Cardiac muscle cell (in vitro differentiated cells and primary cell): ENCODE measurements around the gene CRYGS. TPM values are rescaled to one million over a fixed set of nuclear protein-coding genes. Genes with fewer than 3 reads are reported as not detected.

Experiments
- DNase-seq, 2 donors: peaks; one replicate each; pipeline versions ENCODE4 v3.0.0 to v3.0.0-alpha.2; 2010 to 2017; ENCODE audit warnings: low read depth in 1 of 2, low spot score in 1 of 2
- H3K27ac ChIP-seq: fragments of 200-600 bp; sonication (generic); 2 replicates; pipeline ENCODE4 v1.5.1; 2016
- H3K27me3 ChIP-seq: fragments of 200-600 bp; sonication (generic); 2 replicates; pipeline ENCODE4 v1.6.0; 2016; ENCODE audit warnings: control low read depth
- H3K36me3 ChIP-seq: fragments of 200-600 bp; sonication (generic); 2 replicates; pipeline ENCODE4 v1.5.1; 2016; ENCODE audit warnings: control low read depth
- H3K4me1 ChIP-seq: fragments of 200-600 bp; sonication (generic); 2 replicates; pipeline ENCODE4 v1.8.1; 2017; ENCODE audit warnings: low read depth, mild to moderate bottlenecking, mixed run types
- H3K4me3 ChIP-seq: fragments of 200-600 bp; sonication (generic); 2 replicates; pipeline ENCODE4 v1.5.1; 2016; ENCODE audit warnings: mild to moderate bottlenecking
- H3K9me3 ChIP-seq: fragments of 200-600 bp; sonication (generic); 2 replicates; pipeline ENCODE4 v1.5.1; 2017; ENCODE audit warnings: low read depth, mild to moderate bottlenecking, control low read depth
- CTCF ChIP-seq: IDR thresholded peaks from 2 replicates; pipeline ENCODE4 v1.5.1; 2012; ENCODE audit warnings: low read depth, mild to moderate bottlenecking, low read length
- polyA plus RNA-seq: library from polyadenylated mRNA; unstranded; fragments of >200 nt; fragmentation: Nextera tagmentation; extraction: Ambion mirVana; gene quantifications from 2 replicates; pipeline ENCODE4 v1.2.1, GENCODE V29; 2016
- total RNA-seq: library from RNA; depleted of rRNA; stranded (reverse); fragments of >200 nt; gene quantifications from 2 replicates; pipeline ENCODE4 v1.2.3, GENCODE V29; 2016

The CRYGS gene
- total and polyA plus RNA-seq, 2 experiments from 2014 or later: 0.12 to 0.69 TPM

GRCh38 chr3:186523022-186523421 is 21.2 kb downstream of the CRYGS start:
- Histone ChIP-seq H3K4me3 (no peak overlapping the region), H3K27ac (no peak overlapping the region), H3K36me3 (no peaks in the 10 kb centered on the region), H3K4me1 (peaks cover 6% of the 10 kb centered on the region), H3K27me3 (no peaks in the 10 kb centered on the region), H3K9me3 (no peaks in the 10 kb centered on the region)
- TF ChIP-seq CTCF: no peak
- no peak for DNase-seq

GRCh38 chr3:186520957-186521842 is 23.0 kb downstream of the CRYGS start:
- Histone ChIP-seq H3K36me3 (no peaks in the 10 kb centered on the region), H3K9me3 (no peaks in the 10 kb centered on the region), H3K4me1 (peaks cover 6% of the 10 kb centered on the region), H3K27ac (no peak overlapping the region), H3K27me3 (no peaks in the 10 kb centered on the region), H3K4me3 (no peak overlapping the region)
- no peak for TF ChIP-seq CTCF
- DNase-seq: peak in 1 of 2 donors; percentile 36

GRCh38 chr3:186520431-186520830 is 23.7 kb downstream of the CRYGS start:
- H3K4me1 ChIP-seq: peaks cover 6% of the 10 kb centered on the region
- H3K4me3 ChIP-seq: no peak overlapping the region
- no peak for DNase-seq
- H3K27ac ChIP-seq: no peak overlapping the region
- no peaks in the 10 kb centered on the region for H3K9me3 ChIP-seq
- no peaks in the 10 kb centered on the region for H3K27me3 ChIP-seq
- no peak for TF ChIP-seq CTCF
- no peaks in the 10 kb centered on the region for H3K36me3 ChIP-seq

- no peak overlapping the region for H3K27ac ChIP-seq
- H3K4me3 ChIP-seq: no peak overlapping the region
- H3K36me3 ChIP-seq: no peaks in the 10 kb centered on the region
- no peaks in the 10 kb centered on the region for H3K27me3 ChIP-seq
- no peak for DNase-seq
- H3K4me1 ChIP-seq: peaks cover 6% of the 10 kb centered on the region
- H3K9me3 ChIP-seq: no peaks in the 10 kb centered on the region
- no peak for TF ChIP-seq CTCF
These were observed 25.0 kb downstream of the CRYGS start for GRCh38 chr3:186519021-186519658.

GRCh38 chr3:186517218-186517617 is 27.0 kb downstream of the CRYGS start:
- DNase-seq: no peak
- no peak for TF ChIP-seq CTCF
- Histone ChIP-seq H3K4me1 (no peaks in the 10 kb centered on the region), H3K36me3 (no peaks in the 10 kb centered on the region), H3K27me3 (no peaks in the 10 kb centered on the region), H3K4me3 (no peak overlapping the region), H3K27ac (no peak overlapping the region), H3K9me3 (no peaks in the 10 kb centered on the region)
